ENCODE data around the gene NRAP.

NRAP gene, protein sequence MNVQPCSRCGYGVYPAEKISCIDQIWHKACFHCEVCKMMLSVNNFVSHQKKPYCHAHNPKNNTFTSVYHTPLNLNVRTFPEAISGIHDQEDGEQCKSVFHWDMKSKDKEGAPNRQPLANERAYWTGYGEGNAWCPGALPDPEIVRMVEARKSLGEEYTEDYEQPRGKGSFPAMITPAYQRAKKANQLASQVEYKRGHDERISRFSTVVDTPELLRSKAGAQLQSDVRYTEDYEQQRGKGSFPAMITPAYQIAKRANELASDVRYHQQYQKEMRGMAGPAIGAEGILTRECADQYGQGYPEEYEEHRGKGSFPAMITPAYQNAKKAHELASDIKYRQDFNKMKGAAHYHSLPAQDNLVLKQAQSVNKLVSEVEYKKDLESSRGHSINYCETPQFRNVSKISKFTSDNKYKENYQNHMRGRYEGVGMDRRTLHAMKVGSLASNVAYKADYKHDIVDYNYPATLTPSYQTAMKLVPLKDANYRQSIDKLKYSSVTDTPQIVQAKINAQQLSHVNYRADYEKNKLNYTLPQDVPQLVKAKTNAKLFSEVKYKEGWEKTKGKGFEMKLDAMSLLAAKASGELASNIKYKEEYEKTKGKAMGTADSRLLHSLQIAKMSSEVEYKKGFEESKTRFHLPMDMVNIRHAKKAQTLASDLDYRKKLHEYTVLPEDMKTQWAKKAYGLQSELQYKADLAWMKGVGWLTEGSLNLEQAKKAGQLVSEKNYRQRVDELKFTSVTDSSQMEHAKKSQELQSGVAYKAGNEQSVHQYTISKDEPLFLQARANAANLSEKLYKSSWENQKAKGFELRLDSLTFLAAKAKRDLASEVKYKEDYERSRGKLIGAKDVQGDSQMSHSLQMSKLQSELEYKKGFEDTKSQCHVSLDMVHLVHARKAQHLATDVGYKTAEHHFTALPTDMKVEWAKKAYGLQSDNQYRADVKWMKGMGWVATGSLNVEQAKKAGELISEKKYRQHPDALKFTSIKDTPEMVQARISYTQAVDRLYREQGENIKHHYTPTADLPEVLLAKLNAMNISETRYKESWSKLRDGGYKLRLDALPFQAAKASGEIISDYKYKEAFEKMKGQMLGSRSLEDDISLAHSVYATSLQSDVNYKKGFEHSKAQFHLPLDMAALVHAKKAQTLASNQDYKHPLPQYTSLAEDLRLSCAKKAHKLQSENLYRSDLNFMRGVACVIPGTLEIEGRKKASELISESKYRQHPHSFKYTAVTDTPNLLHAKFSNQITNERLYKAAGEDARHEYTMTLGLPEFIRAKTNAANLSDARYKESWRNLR (N-terminal part only)

DNA sequence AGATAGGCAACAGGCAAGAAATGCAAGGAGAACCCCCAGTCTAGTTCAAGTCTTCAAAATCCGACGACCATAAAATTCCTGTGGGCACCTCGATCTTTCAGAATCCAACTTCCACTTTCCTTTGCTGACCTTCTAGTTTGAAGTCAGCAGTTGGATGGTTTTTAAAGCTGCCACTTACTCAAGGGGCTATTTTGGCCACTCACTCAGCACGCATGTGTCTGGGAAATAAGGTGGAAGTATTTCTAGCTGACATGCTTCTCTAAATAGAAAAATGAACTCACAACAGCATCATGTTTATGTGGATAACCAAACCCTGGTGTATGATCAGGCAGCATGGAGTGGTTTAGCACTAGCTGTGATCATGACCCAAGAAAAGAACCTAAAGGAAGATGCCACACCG, at the start of gene NRAP:
Gene NRAP (minus strand): TSS at position 134 of the 400 bp plus-strand sequence. CDS start 159 bp downstream, outside the sequence.
- H2AFZ ChIP-seq (ENCODE audit: low read depth, low read length) = no peak within 1 kb of the TSS

DNA sequence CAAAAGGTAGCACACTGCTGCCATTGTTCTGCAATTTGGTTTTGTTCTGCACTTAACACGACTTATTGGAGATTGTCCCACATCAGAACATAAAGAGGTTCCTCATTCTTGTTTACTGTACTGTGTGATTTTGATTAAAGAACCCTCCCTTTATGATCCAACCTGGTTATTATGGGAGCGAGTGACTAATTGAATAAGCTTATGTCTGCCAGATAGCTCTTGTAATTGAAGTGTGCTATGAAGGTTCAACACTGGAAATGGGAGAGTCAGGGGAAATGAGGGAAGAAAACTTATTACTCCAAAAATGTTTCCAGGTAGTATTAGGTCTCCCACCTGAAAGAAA, 49.8 kb upstream of the NRAP start:
- peaks cover 29% of the 10 kb centered on the region for H3K36me3 ChIP-seq (ENCODE audit: insufficient read depth, low read length)
- H3K4me3 ChIP-seq (ENCODE audit: low read depth in 1 of 2, low read length in 2 of 2) = no peak overlapping the region
- H3K27ac ChIP-seq (ENCODE audit: low read length) = no peak overlapping the region
- TF ChIP-seq EZH2 (IDR thresholded peaks at IDR 0.05; ENCODE audit: borderline replicate concordance, low read depth, low read length, severe bottlenecking) = no peak
- TF ChIP-seq, protein P1, sequence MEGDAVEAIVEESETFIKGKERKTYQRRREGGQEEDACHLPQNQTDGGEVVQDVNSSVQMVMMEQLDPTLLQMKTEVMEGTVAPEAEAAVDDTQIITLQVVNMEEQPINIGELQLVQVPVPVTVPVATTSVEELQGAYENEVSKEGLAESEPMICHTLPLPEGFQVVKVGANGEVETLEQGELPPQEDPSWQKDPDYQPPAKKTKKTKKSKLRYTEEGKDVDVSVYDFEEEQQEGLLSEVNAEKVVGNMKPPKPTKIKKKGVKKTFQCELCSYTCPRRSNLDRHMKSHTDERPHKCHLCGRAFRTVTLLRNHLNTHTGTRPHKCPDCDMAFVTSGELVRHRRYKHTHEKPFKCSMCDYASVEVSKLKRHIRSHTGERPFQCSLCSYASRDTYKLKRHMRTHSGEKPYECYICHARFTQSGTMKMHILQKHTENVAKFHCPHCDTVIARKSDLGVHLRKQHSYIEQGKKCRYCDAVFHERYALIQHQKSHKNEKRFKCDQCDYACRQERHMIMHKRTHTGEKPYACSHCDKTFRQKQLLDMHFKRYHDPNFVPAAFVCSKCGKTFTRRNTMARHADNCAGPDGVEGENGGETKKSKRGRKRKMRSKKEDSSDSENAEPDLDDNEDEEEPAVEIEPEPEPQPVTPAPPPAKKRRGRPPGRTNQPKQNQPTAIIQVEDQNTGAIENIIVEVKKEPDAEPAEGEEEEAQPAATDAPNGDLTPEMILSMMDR (IDR thresholded peaks at IDR 0.05; ENCODE audit: borderline replicate concordance, extremely low read depth, low read length, poor library complexity, severe bottlenecking) = no peak
- H3K4me2 ChIP-seq (ENCODE audit: insufficient read depth, low read length) = no peak overlapping the region
- peaks cover 25% of the 10 kb centered on the region for H3K79me2 ChIP-seq (ENCODE audit: insufficient read depth, low read length)
- H3K27me3 ChIP-seq (ENCODE audit: insufficient read depth, low read length, poor library complexity) = no peaks in the 10 kb centered on the region
- H4K20me1 ChIP-seq (ENCODE audit: insufficient read depth, low read length) = peaks cover 22% of the 10 kb centered on the region
- DNase-seq (no peak), ATAC-seq (ENCODE audit: insufficient read depth, low read depth) (no peak)
- no peak overlapping the region for H2AFZ ChIP-seq (ENCODE audit: low read depth, low read length)
- H3K4me1 ChIP-seq (ENCODE audit: insufficient read depth, low read length) = no peaks in the 10 kb centered on the region
- H3K9ac ChIP-seq (ENCODE audit: low read depth, low read length) = no peak overlapping the region
- H3K9me3 ChIP-seq (ENCODE audit: insufficient read depth, low read length, severe bottlenecking) = no peaks in the 10 kb centered on the region

More for the DNA sequence above, at the start of gene NRAP:
- no peaks in the 10 kb centered on the region for H3K79me2 ChIP-seq (ENCODE audit: insufficient read depth, low read length)
- H3K27me3 ChIP-seq (ENCODE audit: insufficient read depth, low read length, poor library complexity) = peaks cover 4% of the 10 kb centered on the region
- no peak for DNase-seq
- no peak within 1 kb of the TSS for H3K4me3 ChIP-seq (ENCODE audit: low read depth in 1 of 2, low read length in 2 of 2)
- ATAC-seq (ENCODE audit: insufficient read depth, low read depth) = no peak
- no peaks in the 10 kb centered on the region for H3K9me3 ChIP-seq (ENCODE audit: insufficient read depth, low read length, severe bottlenecking)
- H3K27ac ChIP-seq (ENCODE audit: low read length) = no peak within 1 kb of the TSS
- TF ChIP-seq, protein P1 (IDR thresholded peaks at IDR 0.05; ENCODE audit: borderline replicate concordance, extremely low read depth, low read length, poor library complexity, severe bottlenecking) = no peak
- TF ChIP-seq EZH2 (IDR thresholded peaks at IDR 0.05; ENCODE audit: borderline replicate concordance, low read depth, low read length, severe bottlenecking) = no peak
- H3K36me3 ChIP-seq (ENCODE audit: insufficient read depth, low read length) = no peaks in the 10 kb centered on the region
- no peaks in the 10 kb centered on the region for H4K20me1 ChIP-seq (ENCODE audit: insufficient read depth, low read length)
- H3K4me1 ChIP-seq (ENCODE audit: insufficient read depth, low read length) = peaks cover 4% of the 10 kb centered on the region; the same call in 1 of the 2 replicates
- no peak within 1 kb of the TSS for H3K4me2 ChIP-seq (ENCODE audit: insufficient read depth, low read length)
- no peak within 1 kb of the TSS for H3K9ac ChIP-seq (ENCODE audit: low read depth, low read length)

DNA sequence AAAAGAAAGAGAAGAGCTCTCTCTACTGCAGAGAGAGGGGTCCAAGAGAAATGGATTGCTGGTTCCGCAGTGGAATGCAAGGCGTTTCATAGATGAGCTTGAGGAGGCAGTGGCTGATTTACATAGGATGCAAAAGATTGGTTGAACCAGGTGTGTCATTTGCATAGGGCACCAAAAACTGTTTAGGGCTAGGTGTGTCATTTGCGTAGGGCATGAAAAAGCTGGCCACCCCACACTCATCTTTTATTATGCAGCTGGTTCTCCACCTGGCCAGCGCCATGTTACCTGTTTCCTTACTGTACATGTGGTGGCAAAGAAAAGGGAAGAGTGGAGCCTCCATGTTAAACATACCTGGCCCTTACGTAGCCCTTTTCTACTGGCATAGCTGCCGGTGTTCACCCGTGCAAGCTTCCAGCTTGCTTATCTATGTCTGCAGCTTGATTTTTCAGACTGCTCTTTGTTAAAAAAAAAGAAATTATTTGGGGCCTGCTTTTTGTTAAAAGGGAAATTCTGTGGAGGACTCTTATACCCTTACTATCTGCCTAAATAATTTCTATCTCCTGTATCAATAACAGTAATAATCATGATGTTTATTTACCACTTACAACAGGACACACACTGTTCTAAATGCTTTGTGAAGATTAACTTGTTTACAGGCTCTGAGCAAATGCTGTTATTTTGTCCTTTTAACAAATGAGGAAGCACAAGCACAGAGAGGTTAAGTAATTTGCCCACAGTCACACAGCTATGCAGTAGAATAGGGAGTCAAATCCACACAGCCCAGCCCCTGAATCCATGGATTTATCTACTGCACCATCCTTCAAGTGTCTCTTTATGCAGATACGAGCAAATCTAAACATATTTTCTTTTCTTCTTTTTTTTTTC, 49.2 kb upstream of the NRAP start:
- ATAC-seq (ENCODE audit: insufficient read depth, low read depth) (no peak), DNase-seq (no peak)
- peaks cover 25% of the 10 kb centered on the region for H3K79me2 ChIP-seq (ENCODE audit: insufficient read depth, low read length)
- H3K9me3 ChIP-seq (ENCODE audit: insufficient read depth, low read length, severe bottlenecking) = no peaks in the 10 kb centered on the region
- TF ChIP-seq, protein P1 (IDR thresholded peaks at IDR 0.05; ENCODE audit: borderline replicate concordance, extremely low read depth, low read length, poor library complexity, severe bottlenecking) = no peak
- TF ChIP-seq EZH2 (IDR thresholded peaks at IDR 0.05; ENCODE audit: borderline replicate concordance, low read depth, low read length, severe bottlenecking) = no peak
- no peak overlapping the region for H3K4me2 ChIP-seq (ENCODE audit: insufficient read depth, low read length)
- peaks cover 29% of the 10 kb centered on the region for H3K36me3 ChIP-seq (ENCODE audit: insufficient read depth, low read length)
- H3K9ac ChIP-seq (ENCODE audit: low read depth, low read length) = no peak overlapping the region
- no peak overlapping the region for H3K27ac ChIP-seq (ENCODE audit: low read length)
- no peaks in the 10 kb centered on the region for H3K4me1 ChIP-seq (ENCODE audit: insufficient read depth, low read length)
- no peak overlapping the region for H3K4me3 ChIP-seq (ENCODE audit: low read depth in 1 of 2, low read length in 2 of 2)
- no peaks in the 10 kb centered on the region for H3K27me3 ChIP-seq (ENCODE audit: insufficient read depth, low read length, poor library complexity)
- peaks cover 22% of the 10 kb centered on the region for H4K20me1 ChIP-seq (ENCODE audit: insufficient read depth, low read length)
- H2AFZ ChIP-seq (ENCODE audit: low read depth, low read length) = no peak overlapping the region

Data from DND-41 (cell line).